ENCODE measurements around the gene ALG8.

ALG8 gene

DNA sequence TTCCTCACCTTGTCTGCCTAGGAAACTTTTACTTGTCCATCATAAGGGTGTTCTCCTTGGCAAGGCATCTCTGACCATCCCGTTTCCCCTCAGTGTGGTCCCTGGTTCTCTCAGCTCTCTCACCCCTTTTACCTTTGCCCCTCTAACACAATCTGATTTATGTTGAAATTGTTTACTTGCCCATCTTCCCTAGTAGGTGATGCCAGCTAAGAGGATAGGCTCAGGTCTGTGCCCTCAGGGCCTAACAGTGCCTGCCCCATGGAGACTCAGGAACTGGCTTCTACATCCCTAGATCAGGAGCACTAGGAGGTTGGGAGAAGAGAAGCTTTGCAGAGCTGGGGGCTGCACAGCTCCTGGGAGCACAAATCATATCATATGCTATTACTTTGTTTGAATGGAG, 21.1 kb upstream of the ALG8 start:
- CTCF ChIA-PET, result no interaction called here
- H3K27ac ChIP-seq, result no peak overlapping the region
- TF ChIP-seq, protein P1, sequence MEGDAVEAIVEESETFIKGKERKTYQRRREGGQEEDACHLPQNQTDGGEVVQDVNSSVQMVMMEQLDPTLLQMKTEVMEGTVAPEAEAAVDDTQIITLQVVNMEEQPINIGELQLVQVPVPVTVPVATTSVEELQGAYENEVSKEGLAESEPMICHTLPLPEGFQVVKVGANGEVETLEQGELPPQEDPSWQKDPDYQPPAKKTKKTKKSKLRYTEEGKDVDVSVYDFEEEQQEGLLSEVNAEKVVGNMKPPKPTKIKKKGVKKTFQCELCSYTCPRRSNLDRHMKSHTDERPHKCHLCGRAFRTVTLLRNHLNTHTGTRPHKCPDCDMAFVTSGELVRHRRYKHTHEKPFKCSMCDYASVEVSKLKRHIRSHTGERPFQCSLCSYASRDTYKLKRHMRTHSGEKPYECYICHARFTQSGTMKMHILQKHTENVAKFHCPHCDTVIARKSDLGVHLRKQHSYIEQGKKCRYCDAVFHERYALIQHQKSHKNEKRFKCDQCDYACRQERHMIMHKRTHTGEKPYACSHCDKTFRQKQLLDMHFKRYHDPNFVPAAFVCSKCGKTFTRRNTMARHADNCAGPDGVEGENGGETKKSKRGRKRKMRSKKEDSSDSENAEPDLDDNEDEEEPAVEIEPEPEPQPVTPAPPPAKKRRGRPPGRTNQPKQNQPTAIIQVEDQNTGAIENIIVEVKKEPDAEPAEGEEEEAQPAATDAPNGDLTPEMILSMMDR (conservative IDR thresholded peaks at IDR 0.05; ENCODE audit: low read depth), result no peak
- POLR2A ChIA-PET (ENCODE audit: low non-redundant PET), result no interaction called here
- no peak for DNase-seq (ENCODE audit: low spot score)

DNA sequence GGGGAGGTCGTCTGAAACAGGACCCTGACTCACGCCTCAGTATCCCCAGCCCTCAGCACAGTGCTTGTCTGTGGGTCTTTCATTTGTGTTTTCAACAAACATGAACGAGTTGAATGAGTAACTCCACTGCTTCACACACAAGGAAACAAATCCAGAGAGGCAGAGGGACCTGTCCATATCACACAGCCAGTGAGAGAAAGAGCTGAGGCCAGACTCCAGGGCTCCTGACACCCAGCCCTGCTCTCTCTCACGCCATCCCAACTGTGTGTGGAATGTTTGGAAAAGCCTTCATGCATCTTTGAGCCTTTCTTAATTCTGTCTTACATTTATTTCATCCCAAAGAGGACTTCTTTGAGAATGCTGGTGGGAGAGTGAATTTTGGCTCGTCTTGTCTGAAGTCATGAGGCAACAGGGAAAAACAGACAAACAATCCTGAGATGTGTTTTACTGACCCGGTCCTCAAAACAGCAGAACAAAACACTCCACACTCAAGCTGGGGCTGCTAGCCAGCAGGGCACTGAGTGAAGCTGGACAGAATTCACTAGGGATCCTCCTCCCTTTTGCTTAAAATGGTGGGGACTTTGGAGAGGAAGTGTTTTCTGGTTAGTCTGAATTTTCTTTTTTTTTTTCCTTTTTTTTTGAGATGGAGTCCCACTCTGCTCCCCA, 19.7 kb upstream of the ALG8 start:
- no peak for DNase-seq (ENCODE audit: low spot score)
- POLR2A ChIA-PET (ENCODE audit: low non-redundant PET), result no interaction called here
- CTCF ChIA-PET, result interaction anchor here (0.7 kb wide), 1 partner anchor 43 kb away, joined by 3 read pairs; no protein-coding TSS in a partner anchor
- no peak overlapping the region for H3K27ac ChIP-seq
- TF ChIP-seq, protein P1 (conservative IDR thresholded peaks at IDR 0.05; ENCODE audit: low read depth), result no peak

DNA sequence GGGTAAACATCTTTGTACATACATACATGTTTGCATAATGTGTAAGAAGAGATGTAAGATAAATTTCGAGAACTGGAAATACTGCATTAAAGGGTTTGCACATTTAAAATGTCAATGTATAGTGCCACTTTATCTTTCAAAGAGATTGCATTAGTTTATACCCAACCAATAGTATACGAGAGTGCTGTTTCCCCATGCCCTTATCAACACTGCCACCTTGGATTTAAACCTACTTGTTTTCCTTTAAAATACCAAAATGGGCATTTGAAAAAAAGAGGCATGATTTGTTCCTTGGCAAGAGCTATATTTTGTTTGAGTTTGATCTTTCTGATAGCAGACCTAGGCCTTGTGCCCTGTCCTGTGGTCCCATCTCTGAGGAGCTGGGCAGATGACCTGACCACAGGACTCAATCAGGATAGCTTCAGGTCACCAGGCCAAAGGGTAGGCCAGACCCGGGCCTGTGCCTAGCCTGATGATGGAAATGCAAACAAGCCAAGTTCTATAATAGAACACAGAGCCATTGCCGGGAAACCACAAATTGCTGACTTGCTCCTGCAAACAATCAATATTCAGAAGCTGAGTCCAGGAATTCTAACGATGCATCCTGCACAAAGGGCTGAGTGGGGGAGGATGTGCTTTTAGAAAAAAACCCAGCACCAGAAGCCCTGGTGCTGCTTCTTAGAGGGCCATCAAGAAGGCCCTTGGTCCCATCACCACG, 16.9 kb upstream of the ALG8 start:
- H3K27ac ChIP-seq, result no peak overlapping the region
- TF ChIP-seq, protein P1 (conservative IDR thresholded peaks at IDR 0.05; ENCODE audit: low read depth), result no peak
- ChIA-PET POLR2A (ENCODE audit: low non-redundant PET) (no interaction called here), CTCF (no interaction called here)
- no peak for DNase-seq (ENCODE audit: low spot score)

DNA sequence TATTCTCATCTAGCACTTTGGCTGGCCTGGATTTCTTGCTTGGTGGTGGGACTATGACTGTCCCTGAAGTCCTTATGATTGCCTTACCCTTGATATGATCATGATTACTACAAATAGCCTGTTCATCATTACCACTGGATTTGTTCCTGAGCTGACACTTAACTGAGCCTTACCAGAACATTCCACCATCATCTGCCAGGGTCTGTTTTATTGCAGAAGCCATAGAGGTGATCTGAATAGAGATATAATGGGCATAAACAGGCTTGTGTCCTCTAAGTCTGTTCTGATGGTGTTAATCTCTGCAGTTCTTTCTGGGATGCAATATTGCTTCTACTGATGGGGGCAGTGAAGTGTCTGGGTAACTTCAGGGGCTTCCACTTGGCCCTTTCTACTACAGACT, 12.4 kb upstream of the ALG8 start:
- TF ChIP-seq, protein P1 (conservative IDR thresholded peaks at IDR 0.05; ENCODE audit: low read depth), result no peak
- H3K27ac ChIP-seq, result no peak overlapping the region
- ChIA-PET POLR2A (ENCODE audit: low non-redundant PET) (no interaction called here), CTCF (no interaction called here)
- no peak for DNase-seq (ENCODE audit: low spot score)

DNA sequence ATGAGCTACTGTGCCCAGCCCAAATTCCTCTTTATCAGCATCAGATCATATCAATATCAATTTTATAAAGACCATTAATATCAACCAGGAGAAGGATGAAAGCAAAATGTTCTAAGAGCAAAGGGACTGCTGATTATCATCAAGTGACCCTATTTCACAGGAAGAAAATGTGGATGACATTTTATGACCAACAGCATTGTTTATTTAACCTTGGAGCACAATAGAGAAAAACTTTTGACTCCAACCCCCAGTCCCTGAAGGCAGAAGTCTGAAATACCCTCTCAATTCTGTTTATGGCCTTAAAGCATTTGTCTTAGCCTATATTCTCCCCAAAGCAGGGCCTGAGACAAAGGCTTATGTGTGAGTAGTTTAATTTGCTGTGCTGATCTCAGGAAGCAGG, 11.3 kb upstream of the ALG8 start:
- DNase-seq (ENCODE audit: low spot score), result no peak
- ChIA-PET POLR2A (ENCODE audit: low non-redundant PET) (no interaction called here), CTCF (no interaction called here)
- TF ChIP-seq, protein P1 (conservative IDR thresholded peaks at IDR 0.05; ENCODE audit: low read depth), result no peak
- H3K27ac ChIP-seq, result no peak overlapping the region

DNA sequence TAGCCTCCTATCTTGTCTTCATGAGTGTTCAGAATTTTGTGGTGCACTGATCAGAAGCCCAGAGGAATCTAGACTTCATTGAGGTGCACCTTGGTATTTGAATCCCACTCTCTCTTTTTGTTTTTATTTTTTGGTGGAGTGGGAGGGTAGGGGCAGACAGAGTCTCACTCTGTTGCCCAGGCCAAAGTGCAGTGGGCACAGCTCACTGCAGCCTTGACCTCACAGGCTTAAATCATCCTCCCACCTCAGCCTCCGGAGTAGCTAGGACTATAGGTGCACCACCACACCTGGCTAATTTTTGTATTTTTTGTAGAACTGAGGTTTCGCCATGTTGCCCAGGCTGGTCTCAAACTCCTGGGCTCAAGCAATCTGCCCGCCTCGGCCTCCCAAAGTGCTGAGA, 10.9 kb upstream of the ALG8 start:
- POLR2A ChIA-PET (ENCODE audit: low non-redundant PET), result no interaction called here
- TF ChIP-seq, protein P1 (conservative IDR thresholded peaks at IDR 0.05; ENCODE audit: low read depth), result no peak
- CTCF ChIA-PET, result no interaction called here
- DNase-seq (ENCODE audit: low spot score), result no peak
- H3K27ac ChIP-seq, result no peak overlapping the region

All from RWPE1 (cell line).